ENCODE data around the gene OR2AT4.

- TF ChIP-seq POLR2AphosphoS5 (IDR thresholded peaks at IDR 0.05; ENCODE audit: low read depth, low read length) (no peak), FOXP2 (optimal IDR thresholded peaks at IDR 0.05; ENCODE audit: borderline replicate concordance, extremely low read depth, extremely low read length, insufficient read depth) (no peak), TAF1 (IDR thresholded peaks at IDR 0.05; ENCODE audit: borderline replicate concordance, insufficient read depth, low read length) (no peak), SIN3A (IDR thresholded peaks at IDR 0.05; ENCODE audit: borderline replicate concordance, insufficient read depth, low read length) (no peak)
- TF ChIP-seq, protein P1, sequence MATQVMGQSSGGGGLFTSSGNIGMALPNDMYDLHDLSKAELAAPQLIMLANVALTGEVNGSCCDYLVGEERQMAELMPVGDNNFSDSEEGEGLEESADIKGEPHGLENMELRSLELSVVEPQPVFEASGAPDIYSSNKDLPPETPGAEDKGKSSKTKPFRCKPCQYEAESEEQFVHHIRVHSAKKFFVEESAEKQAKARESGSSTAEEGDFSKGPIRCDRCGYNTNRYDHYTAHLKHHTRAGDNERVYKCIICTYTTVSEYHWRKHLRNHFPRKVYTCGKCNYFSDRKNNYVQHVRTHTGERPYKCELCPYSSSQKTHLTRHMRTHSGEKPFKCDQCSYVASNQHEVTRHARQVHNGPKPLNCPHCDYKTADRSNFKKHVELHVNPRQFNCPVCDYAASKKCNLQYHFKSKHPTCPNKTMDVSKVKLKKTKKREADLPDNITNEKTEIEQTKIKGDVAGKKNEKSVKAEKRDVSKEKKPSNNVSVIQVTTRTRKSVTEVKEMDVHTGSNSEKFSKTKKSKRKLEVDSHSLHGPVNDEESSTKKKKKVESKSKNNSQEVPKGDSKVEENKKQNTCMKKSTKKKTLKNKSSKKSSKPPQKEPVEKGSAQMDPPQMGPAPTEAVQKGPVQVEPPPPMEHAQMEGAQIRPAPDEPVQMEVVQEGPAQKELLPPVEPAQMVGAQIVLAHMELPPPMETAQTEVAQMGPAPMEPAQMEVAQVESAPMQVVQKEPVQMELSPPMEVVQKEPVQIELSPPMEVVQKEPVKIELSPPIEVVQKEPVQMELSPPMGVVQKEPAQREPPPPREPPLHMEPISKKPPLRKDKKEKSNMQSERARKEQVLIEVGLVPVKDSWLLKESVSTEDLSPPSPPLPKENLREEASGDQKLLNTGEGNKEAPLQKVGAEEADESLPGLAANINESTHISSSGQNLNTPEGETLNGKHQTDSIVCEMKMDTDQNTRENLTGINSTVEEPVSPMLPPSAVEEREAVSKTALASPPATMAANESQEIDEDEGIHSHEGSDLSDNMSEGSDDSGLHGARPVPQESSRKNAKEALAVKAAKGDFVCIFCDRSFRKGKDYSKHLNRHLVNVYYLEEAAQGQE (IDR thresholded peaks at IDR 0.05; ENCODE audit: insufficient read depth in 1 of 2, low read depth in 2 of 2, low read length in 2 of 2) = no peak
Measured at GRCh38 chr11:75143420-75143731, 46.7 kb upstream of the OR2AT4 start.
